GM19324 (cell line): ENCODE data around the gene OLFM2.
"Not testable (repeated sequence)": the region's sequence is repeated elsewhere in the genome, so short reads cannot be mapped to it uniquely, and the experiment has no call there.

Experiments used
- ATAC-seq: cut with Tn5 transposase; IDR thresholded peaks from one replicate; pipeline ENCODE4 v1.9.1; 2021; ENCODE audit warnings: mild to moderate bottlenecking, moderate library complexity; ENCODE audit not compliant: unreplicated experiment, low FRiP score

Gene OLFM2

DNA sequence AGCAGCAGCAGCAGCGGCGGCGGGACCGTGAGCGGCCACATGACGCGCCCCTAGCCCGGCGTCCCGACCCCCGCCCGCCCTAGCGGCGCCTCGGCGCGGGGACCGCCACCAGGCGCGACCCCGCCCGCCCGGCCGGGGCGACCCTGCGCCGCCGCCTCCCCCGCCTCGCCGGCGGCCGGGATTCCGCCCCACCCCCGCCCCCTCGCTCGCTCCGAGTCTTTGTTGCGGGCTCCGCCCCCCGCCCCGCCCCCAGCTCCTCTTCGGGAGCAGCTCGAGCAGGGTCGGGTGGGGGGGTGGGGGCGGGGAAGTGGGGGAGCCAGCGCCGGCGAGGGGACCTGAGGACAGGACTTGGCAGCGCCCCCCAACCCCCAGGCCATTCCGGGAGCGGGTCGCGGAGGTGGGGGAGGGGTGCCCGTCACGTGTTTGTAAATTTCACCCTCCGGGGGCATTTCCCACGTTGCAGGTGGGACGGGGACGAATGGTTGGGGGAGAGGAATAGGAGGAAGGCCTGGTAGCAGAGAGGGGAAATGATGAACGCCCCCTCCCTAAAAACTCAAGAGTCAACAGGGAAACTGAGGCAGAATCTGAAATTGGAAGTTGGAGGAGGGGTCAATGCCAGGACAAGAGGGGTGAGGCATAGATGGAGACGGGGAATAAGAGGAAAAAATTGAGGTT lies at the start of gene OLFM2:
OLFM2 (minus strand) TSS at position 190 of the 675 bp plus-strand sequence; CDS start at position 41, 149 bp downstream.
- no peak for ATAC-seq

DNA sequence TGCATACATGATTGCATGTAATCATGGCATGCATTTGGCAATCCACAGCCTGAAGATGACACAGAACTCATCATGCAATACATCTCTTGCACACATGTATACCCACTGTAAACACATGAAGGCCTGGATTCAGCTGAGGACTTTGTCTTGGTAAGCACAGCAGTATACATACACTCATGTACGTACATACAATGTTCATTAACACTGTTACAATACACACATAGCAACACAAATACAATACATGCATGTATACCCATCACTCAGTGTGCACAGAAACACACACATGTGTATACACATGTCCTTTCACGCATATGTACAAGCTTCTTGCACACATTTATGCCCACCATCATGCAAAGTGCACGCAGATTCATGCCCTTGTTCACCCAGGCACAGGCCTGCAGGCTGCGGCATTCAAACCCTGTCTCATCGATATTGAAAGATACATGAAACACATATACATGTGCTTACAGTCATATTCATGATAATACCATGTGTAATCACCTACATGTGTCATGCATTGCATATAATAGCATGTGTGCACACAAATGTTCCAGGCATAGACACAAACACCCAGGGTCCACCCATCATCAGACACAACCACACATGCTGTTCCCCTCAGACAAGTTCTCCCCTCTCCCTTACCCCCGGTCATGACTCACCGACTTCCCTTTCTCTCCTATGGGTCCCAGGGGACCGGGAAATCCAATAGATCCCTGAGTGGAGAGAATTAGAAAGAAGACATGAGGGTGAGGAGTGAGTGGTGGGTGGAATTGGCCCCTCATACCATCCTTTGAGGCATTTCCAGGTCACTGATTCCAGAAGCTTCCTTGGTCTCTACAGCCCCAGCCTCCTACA lies 45.3 kb upstream of the OLFM2 start:
- ATAC-seq, result no peak

DNA sequence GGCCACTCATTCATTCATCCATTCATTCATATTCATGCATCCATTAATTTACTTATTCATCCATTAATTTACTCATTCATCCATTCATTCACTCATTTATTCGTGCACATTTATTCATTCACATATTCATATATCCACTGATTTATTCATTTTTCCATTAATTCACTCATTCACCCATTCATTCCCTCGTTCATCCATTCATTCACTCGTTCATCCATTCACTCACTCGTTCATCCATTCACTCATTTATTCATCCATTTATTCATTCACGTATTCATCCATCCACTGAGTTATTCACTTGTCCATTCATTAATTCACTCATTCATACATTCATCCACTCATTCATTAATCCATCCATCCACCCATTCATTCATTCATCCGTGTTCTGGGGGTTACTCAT lies 35.8 kb upstream of the OLFM2 start:
- ATAC-seq, result no peak

DNA sequence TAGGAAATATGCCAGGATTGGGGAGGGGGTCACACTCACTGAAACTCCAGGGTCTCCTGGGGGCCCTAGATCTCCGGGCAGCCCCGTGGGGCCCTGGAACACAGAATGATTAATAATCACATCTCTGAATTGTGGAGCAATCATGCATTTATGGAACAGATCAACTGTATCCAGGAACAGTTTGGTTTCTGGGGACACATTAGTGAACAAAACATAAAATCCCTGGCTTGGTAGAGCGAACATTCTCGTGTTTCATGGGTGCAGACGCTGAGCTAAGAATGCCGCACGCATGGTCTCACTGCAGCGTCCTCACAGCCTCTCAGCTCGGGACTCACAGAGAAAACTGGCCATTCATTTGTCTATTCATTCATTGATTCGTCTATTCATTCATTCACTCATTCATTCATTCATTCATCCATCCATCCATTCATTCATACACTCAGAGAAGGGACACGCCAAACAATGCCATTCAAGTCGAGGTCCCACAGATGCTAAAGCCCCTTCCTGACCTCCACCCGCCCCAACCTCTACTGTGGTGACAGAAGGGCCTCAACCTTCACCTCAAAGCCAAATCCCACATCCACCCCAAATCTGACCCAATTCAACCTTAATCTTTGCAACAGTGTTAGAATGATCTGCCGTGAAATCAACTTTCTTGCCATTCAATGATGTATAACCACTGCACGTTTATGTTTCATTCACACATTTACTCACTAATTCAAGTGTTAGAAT lies 35.0 kb upstream of the OLFM2 start:
- no peak for ATAC-seq

DNA sequence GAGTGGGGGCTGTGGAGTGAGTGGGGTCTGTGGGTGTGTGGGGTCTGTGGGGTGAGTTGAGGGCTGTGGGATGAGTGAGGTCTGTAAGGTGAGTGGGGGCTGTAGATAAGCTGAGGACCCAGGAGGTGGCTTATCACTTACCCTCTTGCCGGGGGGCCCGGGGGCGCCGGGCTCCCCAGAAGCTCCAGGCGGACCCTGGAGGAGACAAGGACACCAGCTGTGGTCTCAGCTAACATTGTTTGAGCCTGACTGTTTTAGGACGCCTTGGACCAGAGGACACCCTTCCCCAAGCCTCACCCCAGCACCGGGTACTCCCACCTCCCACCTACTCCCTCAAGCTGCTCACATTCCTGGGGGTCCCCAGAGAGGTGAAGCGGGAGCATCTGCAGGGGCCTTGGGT lies 34.2 kb upstream of the OLFM2 start:
- no peak for ATAC-seq

DNA sequence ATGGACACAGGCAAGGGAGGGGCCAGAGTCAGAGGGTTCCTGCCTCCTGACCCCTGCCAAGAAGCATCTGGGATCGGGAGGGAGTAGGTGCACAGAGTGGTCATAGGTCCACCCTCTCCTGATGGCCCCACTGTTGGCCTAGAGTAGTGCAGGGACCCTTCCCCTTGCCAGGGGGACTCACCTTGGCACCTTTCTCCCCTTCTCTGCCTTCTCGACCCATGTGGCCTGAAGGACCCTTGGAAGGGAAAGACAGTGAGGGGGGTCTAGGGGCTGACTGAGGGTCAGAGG lies 33.3 kb upstream of the OLFM2 start:
- no peak for ATAC-seq

DNA sequence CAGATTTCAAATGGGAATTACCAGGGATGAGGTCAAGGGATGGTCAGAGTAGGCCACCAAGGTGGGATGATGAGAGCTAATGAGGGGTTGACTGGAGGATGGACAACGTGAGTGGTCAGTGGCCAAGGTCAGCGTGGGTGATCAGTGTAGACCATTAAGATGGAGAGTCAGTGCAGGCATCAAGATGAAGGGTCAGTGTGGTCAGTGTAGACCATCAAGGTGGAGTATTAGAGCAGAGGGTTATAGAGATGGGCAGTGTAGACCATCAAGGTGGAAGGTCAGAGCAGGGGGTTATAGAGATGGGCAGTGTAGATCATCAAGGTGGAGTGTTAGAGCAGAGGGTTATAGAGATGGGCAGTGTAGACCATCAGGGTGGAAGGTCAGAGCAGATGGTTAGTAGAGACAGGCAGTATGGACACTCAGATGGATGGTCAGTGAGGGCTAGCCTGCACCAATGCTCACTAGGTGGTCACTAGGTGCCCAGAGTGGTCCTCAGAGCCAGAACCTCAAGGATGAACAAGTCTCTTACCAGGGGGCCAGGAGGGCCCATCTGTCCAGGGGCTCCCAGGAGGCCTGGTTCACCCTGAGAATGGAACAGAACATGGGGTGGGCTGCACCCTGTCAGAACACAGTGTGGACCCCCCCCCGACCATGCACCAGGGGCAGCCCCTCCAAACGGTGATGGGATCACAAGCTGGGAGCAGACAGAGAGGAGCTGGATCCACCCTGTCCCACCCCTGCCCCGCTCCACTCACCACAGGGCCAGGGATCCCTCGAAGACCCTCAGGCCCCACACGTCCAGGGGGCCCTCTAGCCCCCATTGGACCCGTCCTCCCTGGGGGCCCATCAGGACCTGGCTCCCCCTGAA lies 32.7 kb upstream of the OLFM2 start:
- no peak for ATAC-seq

DNA sequence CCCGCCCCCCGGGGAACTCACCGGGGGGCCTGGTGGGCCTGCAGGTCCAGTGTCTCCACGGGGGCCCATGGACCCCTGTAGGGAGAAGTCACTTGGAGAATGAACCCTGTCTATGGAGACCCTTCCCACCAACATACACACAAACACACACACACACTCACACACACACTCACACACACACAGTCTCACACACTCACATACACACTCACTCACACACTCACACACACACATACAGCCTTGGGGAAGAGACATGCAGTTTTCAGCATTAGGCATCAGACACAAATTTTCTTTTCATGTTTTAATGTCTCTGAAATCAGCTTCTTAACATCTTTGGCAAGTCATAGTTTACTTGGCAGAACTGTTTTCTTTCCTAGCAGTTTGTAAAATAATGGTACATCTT lies 31.0 kb upstream of the OLFM2 start:
- no peak for ATAC-seq

DNA sequence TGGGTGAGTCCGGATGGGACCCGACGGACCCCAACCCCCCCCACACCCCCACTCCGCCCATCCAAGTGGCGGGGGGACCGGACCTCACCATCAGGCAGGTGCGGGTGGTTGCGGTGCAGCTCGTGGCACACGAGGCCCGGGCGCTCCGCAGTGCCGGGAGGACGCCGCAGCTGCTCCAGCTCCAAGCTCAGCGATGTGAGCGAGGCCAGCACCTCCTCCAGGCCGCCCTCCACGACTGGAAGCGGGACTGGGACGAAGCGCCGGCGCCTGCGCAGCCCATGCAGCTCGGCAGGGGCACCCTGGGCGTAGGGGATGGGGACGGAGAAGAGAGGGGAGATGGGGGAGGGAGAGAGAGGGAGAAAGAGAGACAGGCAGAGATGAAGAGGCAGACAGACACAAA lies 30.1 kb upstream of the OLFM2 start:
- no peak for ATAC-seq

DNA sequence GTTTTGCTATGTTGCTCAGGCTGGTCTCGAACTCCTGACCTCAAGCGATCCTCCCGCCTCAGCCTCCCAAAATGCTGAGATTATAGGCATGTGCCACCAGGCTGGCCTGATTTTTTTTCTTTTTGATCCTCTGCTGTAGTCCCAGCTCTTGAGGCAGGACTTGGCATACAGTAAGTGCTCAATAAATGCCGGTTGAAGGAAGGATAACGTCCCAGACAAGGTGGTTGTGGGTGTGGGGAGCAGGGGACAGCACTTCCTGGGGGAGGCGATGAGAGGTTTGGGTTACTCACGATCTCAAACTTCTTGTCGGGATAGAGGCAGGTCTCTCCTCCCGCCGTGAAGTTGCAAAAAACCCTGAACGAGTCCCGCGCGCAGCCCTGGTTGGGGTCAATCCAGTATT lies 29.7 kb upstream of the OLFM2 start:
- ATAC-seq, result no peak

DNA sequence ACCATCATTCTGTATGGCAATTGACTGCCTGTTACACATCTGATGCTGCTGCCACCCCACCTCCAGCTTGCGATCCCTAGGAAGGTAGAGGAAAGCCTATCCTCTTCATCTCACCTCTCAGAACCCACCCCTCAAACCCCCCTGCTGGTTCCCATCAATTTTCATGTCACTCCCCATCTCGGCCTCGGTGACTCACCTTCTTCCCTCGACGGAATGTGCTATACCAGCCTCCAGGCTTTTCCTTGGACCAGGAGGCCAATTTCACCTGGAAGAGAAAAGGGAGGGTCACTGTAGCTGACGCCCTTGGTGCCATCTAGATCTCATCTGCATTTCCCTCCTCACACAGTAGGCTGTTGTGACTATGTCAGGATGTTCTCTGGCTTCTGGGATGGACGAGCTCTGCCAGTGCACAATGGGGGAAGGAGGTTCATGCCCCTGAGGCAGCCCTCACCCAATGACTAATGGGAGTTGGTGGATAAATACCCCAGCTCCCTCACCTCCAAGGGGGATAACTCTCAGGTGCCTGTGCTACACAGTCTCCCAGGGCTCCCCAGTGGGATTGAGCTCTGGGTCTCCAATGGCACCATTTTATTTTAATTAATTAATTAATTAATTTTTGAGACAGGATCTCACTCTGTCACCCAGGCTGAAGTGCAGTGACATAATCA lies 26.4 kb upstream of the OLFM2 start:
- no peak for ATAC-seq

DNA sequence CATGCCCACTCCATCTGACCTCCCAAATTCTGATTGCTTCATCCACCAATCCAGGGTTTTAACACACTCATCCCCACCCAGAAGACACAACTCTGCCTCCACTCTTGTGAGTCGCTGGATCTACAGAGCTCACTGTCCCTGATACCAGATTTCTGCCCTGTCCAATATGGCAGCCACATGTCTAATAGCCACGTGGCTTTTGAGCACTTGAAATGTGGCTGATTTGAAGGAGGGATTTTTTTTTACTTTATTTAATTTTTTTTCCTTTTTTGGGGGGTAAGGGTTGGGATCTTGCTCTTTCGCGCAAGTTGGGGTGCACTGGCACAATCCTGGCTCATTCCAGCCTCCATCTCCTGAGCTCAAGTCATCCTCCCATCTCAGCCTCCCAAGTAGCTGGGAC lies 24.8 kb upstream of the OLFM2 start:
- no peak for ATAC-seq

DNA sequence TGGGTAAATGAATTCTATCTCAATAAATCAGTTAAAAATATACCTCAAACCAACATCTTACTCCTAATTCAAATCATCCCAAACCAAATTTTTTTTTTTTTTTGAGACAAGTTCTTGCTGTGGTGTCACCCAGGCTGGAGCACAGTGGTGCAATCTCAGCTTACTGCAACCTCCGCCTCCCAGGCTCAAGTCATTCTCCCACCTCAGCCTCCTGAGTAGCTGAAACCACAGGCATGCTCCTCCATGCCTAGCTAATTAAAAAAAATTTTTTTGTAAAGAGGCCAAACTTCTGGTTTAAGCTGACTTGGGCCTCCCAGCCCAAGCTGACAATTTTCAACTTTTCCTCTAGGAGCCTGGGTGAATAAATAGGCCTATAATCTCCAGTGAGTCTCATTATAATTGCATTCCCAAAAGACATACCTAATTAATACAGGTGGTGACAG lies 22.1 kb upstream of the OLFM2 start:
- ATAC-seq, result no peak

DNA sequence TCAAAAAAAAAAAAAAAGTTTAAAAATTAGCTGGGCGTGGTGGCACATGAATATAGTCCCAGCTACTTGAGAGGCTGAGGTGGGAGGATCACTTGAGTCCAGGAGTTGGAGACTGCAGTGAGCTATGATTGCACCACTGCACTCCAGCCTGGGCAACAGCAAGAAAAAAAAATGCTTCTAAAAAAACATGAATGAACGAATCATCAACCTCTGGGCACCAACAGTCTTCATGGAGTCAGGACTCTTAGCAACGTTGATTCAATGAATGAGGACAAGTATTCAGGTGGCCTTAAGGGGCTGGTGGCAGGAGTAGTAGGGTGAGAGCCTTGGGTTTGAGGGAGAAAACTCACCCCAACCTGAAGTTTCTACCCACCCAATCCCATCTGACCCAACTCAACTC lies 20.6 kb upstream of the OLFM2 start:
- ATAC-seq, result no peak

DNA sequence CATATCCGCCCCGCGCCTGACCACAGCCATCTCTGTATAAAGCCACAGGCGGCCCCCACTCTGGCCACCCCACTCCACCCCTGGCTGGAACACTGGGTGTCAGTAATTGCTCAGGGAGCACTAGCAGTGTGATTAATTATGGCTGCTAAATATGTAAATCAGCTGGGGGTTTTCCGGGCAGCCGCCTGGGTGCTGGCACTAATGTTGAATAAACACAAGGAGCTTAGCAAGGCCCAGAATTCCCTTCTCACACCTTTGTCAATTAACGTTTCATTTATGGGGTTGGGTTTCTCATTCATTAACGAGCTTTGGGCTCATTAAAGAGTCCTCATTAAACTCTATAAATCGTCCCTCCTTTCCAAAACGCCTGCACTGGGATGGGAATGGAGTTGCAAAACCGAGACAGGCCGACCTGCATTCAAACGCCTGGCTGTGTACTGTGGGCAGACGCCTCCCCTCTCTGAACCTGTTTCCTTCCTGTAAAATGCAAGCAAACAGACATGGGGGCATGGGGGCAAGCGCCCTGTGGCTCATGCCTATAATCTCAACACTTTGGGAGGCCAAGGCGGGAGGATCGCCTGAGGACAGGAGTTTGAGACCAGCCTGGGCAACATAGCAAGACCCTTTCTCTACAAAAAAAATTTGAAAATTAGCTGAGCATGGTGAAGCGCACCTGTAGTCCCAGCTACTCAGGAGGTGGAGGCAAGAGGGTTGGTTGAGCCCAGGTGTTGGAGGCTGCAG lies 17.7 kb upstream of the OLFM2 start:
- ATAC-seq, result no peak

DNA sequence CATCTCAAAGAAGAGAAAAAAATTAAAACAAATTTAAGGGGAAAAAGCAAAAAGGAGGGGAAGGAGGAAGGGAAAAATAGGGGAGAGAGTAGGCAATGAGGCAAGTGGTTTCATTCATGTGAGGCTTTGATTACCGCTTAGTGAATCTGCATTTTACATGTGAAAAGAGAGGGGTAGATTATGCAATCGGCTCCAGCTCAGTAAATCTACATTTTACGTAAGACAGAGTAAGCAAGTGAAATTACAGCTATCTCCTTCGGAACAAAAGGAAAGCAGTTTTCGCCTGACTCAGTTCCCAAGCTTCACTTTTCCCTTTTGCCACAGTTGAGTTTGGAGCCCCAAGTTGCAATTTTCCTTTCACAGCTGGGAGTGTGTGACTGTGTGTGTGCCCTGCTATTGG lies 16.0 kb upstream of the OLFM2 start:
- no peak for ATAC-seq

DNA sequence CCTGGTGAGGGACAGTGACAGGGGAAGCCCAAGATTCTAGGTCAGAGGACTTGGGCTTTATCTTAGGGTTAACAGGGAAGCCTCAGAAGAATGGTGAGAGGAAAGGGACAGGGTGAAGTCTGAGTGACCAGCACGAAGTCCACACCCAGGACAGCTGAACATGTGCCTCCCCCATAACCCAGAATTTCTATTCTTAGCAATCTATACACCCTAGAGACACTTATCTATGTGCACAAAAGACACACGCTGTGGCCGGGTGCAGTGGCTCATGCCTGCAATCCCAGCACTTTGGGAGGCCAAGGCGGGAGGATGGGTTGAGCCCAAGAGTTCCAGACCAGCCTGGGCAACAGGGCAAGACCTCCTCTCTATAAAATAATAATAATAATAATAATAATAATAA lies 11.1 kb upstream of the OLFM2 start:
- no peak for ATAC-seq

DNA sequence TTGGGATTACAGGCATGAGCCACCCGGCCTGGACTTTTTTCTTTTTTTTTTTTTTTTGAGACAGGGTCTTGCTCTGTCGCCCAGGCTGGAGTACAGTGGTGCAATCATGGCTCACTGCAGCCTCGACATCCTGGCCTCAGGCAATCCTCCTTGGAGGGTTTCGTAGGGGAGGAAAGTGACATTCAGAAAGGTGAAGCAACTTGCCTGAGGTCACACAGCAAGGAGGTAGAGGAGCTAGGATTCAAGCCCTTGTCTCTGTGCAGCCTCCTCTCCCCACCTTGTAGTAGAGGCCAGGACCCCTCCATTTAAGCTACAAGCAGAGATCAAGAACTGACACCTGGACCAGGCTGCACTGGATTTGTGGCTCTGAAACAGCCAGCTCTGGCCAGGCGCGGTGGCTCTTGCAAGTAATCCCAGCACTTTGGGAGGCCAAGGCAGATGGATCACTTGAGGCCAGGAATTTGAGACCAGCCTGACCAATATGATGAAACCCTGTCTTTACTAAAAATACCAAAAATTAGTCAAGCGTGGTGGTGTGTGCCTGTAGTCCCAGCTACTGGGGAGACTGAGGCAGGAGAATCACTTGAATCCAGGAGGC lies 10.3 kb upstream of the OLFM2 start:
- not testable (repeated sequence) for ATAC-seq
